Vagina (tissue), 2 donors: Measurements from ENCODE around the gene IL11RA. TPM values are rescaled to one million over a fixed set of nuclear protein-coding genes. Genes with fewer than 3 reads are reported as not detected.
A peak's percentile ranks its signal among the peaks of the same experiment; 100 is the strongest.

Experiments used
- DNase-seq, 2 donors: peaks; one replicate each; pipeline ENCODE4 v3.0.0-alpha.2; 2017; ENCODE audit errors: extremely low spot score in 2 of 2
- H3K27ac ChIP-seq: fragments of 200-600 bp; sonication (generic); one replicate; pipeline ENCODE4 v1.5.1; 2019
- H3K27me3 ChIP-seq: fragments of 200-600 bp; sonication (generic); one replicate; pipeline ENCODE4 v1.5.1; 2019
- H3K36me3 ChIP-seq, 2 donors: fragments of 200-600 bp; sonication (generic); one replicate each; pipeline ENCODE4 v1.5.1; 2017 to 2019
- H3K4me1 ChIP-seq: fragments of 200-600 bp; sonication (generic); one replicate; pipeline ENCODE4 v1.5.1; 2019
- H3K4me3 ChIP-seq, 2 donors: fragments of 200-600 bp; sonication (generic); 1 replicate in 1 of 2; 2 replicates in 1 of 2; pipeline ENCODE4 v1.5.1; 2016 to 2019
- H3K9me3 ChIP-seq: fragments of 200-600 bp; sonication (generic); one replicate; pipeline ENCODE4 v1.5.1; 2019
- CTCF ChIP-seq, 3 experiments: fragments of 450-650 bp in 2 of 3; fragments of 200-600 bp in 1 of 3; sonication (generic) in 1 of 3; IDR thresholded peaks; one replicate each; pipeline ENCODE4 v1.5.1; 2017 to 2019; ENCODE audit warnings: antibody characterized with exemption in 3 of 3, mild to moderate bottlenecking in 2 of 3, moderate library complexity in 2 of 3
- POLR2A ChIP-seq, 2 donors: fragments of 450-650 bp; IDR thresholded peaks; one replicate each; pipeline ENCODE4 v1.6.1; 2017; ENCODE audit warnings: antibody characterized with exemption in 2 of 2, mild to moderate bottlenecking in 2 of 2, moderate library complexity in 2 of 2
- POLR2AphosphoS5 ChIP-seq, 2 donors: sonication (generic); formaldehyde crosslinking; IDR thresholded peaks; one replicate each; pipeline ENCODE4 v1.9.0; 2017; ENCODE audit warnings: antibody characterized with exemption in 2 of 2, mild to moderate bottlenecking in 2 of 2, low read depth in 1 of 2; ENCODE audit not compliant: insufficient read depth in 1 of 2
- intact Hi-C: fragments of 100-400 bp; cut with DNase I; formaldehyde crosslinking; loops from one replicate; pipeline ENCODE4 v1.15.1; 2023
- total RNA-seq: library from RNA; depleted of rRNA; stranded (reverse); fragments of >200 nt; gene quantifications from one replicate; pipeline ENCODE4 v1.2.3, GENCODE V29; 2016

The IL11RA gene
- total RNA-seq, 1 donor from 2014 or later, result 30.7 TPM

- intact Hi-C loops, result no loop called here
- DNase-seq, result no peak
- Histone ChIP-seq H3K27me3 (no peaks in the 10 kb centered on the region), H3K9me3 (no peaks in the 10 kb centered on the region), H3K4me3 (no peak overlapping the region), H3K36me3 (peaks cover 0 to 41% of the 10 kb centered on the region in 2 donors), H3K27ac (no peak overlapping the region), H3K4me1 (peaks cover 37% of the 10 kb centered on the region)
- TF ChIP-seq POLR2AphosphoS5 (IDR thresholded peaks at IDR 0.05; ENCODE audit: insufficient read depth in 1 of 2, low read depth in 1 of 2), result no peak
- no peak for TF ChIP-seq CTCF (IDR thresholded peaks at IDR 0.05)
- no peak for TF ChIP-seq POLR2A (IDR thresholded peaks at IDR 0.05)
Observed at GRCh38 chr9:34615132-34615531, 36.9 kb upstream of the IL11RA start.

DNA sequence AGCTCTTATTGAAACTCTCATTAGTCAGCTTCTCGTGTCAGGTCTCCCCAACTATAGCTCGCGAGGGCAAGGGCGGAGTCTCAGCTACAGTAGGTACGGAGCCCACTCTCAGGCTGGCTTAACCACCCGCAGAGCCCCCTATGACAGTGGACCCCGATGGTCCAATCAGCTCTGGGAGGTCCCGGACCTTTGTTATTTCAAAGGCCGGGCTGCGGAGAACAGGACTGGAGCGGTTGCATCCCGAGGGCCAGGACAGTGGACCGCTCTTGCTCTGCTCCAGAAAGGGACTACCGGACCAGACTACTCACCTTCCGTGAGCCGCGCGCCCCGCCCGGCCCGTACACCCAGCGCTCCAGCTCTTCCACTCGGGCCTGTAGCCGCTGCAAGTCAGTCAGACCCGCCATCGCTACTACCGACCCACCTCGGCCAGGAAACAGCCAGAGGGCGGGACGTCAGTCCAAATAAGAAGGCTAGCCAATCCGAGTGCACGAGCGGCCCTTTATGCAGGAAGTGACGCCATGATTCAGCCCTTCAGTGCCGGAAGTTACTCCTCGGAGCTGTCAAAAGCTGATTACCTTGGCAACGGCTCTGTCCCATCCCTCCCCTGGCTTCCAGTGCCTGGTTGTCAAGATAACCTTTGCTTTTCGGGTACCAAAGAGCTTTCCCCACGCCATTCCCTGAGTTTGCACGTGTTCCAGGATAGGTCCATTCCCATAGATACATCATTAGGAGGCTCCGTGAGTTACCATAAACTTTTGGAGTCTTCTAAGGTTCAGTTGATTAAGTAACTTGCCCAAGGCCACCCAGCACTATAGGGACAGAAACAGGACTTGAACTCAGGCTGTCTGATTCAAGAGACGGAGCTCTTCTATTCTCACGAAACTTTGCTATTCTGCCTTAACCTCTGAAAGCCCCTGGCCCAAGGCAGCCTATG is 31.7 kb upstream of the IL11RA start, which contains the start of gene DCTN3:
TSS of gene DCTN3 (minus strand) at position 435 of the 934 bp plus-strand sequence. CDS start at position 404, 31 bp downstream.
- TF ChIP-seq POLR2A (IDR thresholded peaks at IDR 0.05) (no peak), CTCF (IDR thresholded peaks at IDR 0.05) (peak in 1 of 3 experiments; percentile 23), POLR2AphosphoS5 (IDR thresholded peaks at IDR 0.05; ENCODE audit: insufficient read depth in 1 of 2, low read depth in 1 of 2) (peak; percentile 67 to 91)
- DNase-seq, result peak in 1 of 2 donors; percentile 95
- H3K27ac ChIP-seq, result peak within 1 kb of the TSS; percentile 54
- peaks cover 28% of the 10 kb centered on the region for H3K4me1 ChIP-seq
- intact Hi-C loops, result no loop called here
- peak within 1 kb of the TSS; percentile 68 to 81 for H3K4me3 ChIP-seq
- no peaks in the 10 kb centered on the region for H3K9me3 ChIP-seq
- H3K36me3 ChIP-seq, result peaks cover 0 to 32% of the 10 kb centered on the region in 2 donors
- H3K27me3 ChIP-seq, result peaks cover 12% of the 10 kb centered on the region

DNA sequence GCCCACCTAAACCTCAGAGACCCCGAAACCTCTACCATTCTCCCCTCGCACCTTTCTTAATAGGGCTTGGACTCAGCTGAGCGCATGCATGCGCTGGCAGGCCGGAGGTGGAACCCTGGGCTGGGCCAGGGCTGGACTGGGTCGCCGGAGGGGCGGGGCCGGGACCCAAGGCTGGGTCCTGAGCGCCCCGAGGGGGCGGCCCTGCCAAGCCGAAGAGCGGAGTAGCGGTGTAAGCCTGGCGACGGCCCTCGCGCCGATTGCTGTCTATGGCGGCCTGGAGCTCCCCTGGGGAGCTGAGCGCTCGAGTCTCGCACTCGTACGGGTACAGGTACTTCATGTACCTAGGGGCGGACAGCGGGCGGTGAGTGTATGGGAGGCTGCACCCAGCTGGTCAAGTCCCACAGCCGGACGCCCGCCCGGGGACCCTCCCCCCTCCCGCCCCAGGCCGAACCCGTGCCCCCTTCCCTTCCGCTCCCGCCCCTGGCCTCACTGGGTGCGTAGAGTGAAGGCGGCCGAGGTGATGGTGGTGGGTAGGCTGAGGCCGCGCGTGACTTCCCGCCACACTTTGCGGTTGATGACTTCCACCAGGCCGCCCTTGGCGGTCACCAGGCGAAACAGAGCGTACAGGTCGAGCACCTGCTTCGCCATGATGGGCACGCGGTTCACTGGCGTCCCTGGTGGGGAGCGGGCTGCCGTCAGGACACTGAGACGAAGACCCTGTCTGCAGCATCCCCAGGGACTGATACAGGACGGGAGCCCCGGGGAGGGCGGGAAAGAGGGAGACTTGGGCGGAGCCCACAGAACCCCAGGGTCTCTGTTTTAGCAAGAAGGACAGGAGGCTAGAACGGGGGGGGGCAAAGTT is 28.4 kb upstream of the IL11RA start:
- DNase-seq, result no peak
- Histone ChIP-seq H3K4me1 (peaks cover 28% of the 10 kb centered on the region), H3K4me3 (peak overlapping the region in 1 of 2 donors; percentile 21), H3K9me3 (no peaks in the 10 kb centered on the region), H3K27me3 (peaks cover 20% of the 10 kb centered on the region), H3K27ac (no peak overlapping the region), H3K36me3 (no peaks in the 10 kb centered on the region)
- no peak for TF ChIP-seq POLR2A (IDR thresholded peaks at IDR 0.05)
- TF ChIP-seq POLR2AphosphoS5 (IDR thresholded peaks at IDR 0.05; ENCODE audit: insufficient read depth in 1 of 2, low read depth in 1 of 2), result no peak
- TF ChIP-seq CTCF (IDR thresholded peaks at IDR 0.05), result no peak
- intact Hi-C loops, result no loop called here

DNA sequence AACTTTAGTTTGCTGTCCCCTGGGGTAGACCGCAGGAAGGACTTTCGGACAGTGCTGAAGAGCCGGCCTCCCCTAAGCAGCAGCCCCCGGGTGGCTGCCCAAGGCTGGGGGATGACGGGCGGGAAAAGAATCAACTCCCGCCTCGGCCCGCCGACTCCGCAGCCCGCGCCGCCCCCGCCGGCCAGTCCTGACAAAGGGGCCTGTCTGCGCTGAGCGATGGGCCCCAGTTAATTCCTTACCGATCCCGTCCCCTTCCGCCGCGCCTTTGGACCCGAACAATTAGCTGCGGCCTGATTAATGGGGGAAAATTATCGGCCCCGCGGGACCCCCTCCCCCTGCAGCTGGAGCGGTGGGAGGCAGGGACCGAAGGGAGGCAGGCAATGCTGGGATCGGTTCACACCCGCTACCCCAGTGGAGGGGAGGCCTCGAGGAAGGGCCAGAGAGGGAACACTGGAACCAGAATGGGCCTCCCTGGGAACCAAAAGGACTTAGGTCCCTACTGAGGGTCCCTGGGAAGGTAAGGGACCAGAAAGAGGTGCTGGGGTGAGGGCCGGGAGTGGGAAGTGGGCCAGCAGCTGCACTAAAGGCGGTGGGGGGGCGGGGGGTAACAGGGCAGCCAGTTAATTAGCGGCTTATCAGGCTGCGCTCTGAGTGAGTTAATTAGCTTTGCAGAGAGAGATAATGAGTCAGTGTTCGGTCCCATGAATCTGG is 27.4 kb upstream of the IL11RA start:
- Histone ChIP-seq H3K4me3 (no peak overlapping the region), H3K27ac (no peak overlapping the region), H3K27me3 (peaks cover 20% of the 10 kb centered on the region), H3K9me3 (no peaks in the 10 kb centered on the region), H3K36me3 (no peaks in the 10 kb centered on the region), H3K4me1 (peaks cover 23% of the 10 kb centered on the region)
- no peak for TF ChIP-seq POLR2AphosphoS5 (IDR thresholded peaks at IDR 0.05; ENCODE audit: insufficient read depth in 1 of 2, low read depth in 1 of 2)
- no peak for TF ChIP-seq POLR2A (IDR thresholded peaks at IDR 0.05)
- no peak for TF ChIP-seq CTCF (IDR thresholded peaks at IDR 0.05)
- intact Hi-C loops, result no loop called here
- no peak for DNase-seq
